GM19023 (cell line): Measurements from ENCODE around the gene VSTM2L.

Source experiments
- ATAC-seq: cut with Tn5 transposase; IDR thresholded peaks from one replicate; pipeline ENCODE4 v1.9.1; 2021; ENCODE audit warnings: mild to moderate bottlenecking, moderate library complexity; ENCODE audit not compliant: unreplicated experiment

VSTM2L gene

DNA sequence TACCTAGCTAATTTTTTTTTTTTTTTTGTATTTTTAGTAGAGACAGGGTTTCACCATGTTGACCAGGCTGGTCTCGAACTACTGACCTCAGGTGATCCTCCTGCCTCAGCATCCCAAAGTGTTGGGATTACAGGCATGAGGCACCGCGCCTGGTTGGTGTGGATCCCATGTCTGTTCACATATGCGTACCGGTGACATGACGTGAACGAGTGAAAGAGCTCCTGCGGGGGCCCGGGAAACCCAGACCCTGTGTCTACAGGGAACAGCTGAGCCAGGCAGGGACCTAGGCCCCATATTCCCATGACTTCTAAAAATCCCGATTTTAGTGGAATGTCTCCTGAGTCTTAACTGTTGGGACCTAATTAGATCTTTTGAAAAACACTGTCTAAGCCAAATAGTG lies 33.1 kb downstream of the VSTM2L start:
- no peak for ATAC-seq

DNA sequence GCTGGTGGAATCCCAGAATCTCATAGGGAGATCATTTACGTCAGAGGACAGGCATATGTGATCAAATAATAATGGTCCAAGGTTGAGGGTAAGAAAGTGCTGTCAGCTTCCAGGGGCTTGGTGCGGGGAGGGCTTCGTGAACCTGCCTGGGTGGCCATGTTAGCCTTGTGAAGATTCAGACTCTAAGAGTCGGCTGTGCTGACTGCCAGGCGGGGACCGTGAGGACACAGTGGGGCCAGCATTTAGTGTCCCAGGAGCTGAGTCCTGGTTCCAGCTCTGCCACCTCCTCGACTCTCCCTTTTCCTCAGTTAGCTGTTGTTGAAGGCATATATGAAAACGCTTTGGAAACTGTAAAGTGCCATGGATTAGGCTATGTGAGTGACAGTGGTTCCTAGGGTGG lies 33.5 kb downstream of the VSTM2L start:
- ATAC-seq: no peak

GRCh38 chr20:37937686-37938085 lies 34.8 kb downstream of the VSTM2L start:
- ATAC-seq: no peak

DNA sequence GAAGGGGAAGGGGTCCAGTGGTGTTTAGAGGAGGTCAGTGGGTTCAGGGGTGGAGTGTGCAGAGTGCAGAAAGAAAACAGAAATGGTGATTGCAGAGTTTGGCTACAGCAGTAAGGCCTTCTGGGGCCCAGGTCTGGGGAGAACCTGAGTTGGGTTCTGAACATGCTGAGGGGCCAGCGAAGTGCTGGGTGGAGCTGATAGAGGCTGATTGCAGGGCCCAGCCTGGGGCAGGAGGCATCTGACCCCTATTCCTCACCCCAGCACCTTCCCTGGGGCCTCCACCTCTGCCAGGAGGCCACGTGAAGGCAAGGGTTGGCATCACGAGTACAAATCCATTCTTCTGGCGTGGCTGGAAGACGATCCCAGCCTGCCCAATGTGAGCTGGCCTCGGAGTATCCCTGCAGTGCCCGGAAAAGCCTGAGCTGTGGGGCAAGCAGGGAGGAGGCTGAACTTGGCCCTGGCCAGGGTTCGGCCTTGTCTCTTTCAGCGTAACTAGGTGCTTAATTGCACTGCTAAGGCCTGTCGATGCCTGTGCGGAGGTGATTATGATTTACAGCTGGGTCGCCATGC lies 35.3 kb downstream of the VSTM2L start:
- ATAC-seq: no peak

- no peak for ATAC-seq
Measured at GRCh38 chr20:37938954-37939353, 36.0 kb downstream of the VSTM2L start.

GRCh38 chr20:37939701-37940560 lies 37.0 kb downstream of the VSTM2L start:
- ATAC-seq: no peak

DNA sequence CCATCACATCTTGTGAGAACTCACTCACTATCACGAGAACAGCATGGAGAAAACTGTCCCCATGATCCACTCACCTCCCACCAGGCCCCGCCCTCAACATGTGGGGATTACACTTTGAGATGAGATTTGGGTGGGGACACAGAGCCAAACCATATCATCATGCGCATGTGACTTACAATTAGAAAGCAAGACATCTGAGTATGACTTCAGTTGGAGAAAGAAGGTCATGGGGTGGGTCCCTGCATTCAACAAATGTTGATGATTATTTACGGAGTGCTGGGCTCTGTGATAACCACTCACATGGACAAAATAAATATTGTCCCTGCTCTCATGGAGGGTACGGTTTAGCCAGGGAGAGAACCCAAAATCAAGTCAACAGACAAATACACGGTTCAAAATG lies 37.9 kb downstream of the VSTM2L start:
- ATAC-seq: no peak

DNA sequence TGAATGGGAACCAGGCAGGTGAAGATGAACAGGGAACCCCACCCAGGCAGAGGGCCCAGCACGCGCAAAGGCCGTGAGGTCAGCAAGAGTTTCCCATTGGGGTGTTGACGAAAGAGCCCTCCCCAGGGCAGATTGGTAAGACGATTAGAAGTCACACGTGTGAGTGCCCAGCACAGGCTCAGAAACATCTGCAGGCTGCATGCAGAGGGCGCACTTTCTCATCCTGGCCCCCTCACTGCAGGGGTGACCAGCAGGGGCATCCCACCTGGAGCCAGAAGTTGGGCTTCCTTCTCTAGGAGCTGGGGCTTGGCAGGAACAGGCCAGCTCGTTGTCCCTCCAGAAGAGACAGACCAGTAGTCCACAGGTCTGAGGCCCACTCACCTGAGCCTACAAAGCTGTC lies 38.4 kb downstream of the VSTM2L start:
- ATAC-seq: no peak

GRCh38 chr20:37941992-37942391 lies 39.1 kb downstream of the VSTM2L start:
- ATAC-seq: no peak

- no peak for ATAC-seq
Measured at GRCh38 chr20:37943033-37943432, 40.1 kb downstream of the VSTM2L start.

DNA sequence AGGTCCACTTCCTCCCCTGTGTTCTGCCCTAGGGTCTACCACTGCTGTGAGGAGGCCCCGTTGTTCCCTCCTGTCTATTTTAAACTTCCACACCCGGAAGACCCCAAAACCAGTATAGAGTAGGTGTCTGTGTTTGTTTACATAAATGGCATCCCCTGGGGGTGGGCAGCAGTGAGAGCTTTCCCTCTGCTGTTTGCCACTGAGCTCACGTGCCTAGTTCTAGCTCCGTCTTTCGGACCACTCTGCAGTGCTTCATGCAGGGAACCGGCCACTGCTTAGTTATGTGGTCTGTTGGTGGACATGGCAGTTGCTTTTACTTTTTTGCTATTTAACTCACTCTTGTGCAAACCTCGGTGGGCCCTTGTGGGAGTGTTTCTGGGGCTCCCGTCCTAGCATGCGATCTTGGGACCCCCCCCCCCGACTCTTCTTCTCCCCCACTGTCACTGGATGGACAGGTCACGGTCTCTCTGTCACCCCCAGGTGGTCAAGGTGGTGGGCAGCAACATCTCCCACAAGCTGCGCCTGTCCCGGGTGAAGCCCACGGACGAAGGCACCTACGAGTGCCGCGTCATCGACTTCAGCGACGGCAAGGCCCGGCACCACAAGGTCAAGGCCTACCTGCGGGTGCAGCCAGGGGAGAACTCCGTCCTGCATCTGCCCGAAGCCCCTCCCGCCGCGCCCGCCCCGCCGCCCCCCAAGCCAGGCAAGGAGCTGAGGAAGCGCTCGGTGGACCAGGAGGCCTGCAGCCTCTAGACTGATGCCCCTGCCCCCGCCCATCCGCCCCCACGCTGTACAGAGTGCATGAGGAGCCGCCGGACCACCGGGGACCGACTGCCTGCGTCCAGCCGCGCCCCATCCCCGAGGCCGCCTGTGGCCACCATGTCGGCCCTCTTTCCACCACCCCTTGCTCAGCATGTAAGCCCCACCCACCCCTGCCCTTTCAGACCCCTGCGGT lies 40.9 kb downstream of the VSTM2L start:
- ATAC-seq: no peak

GRCh38 chr20:37944456-37944981 lies 41.6 kb downstream of the VSTM2L start:
- ATAC-seq: no peak

DNA sequence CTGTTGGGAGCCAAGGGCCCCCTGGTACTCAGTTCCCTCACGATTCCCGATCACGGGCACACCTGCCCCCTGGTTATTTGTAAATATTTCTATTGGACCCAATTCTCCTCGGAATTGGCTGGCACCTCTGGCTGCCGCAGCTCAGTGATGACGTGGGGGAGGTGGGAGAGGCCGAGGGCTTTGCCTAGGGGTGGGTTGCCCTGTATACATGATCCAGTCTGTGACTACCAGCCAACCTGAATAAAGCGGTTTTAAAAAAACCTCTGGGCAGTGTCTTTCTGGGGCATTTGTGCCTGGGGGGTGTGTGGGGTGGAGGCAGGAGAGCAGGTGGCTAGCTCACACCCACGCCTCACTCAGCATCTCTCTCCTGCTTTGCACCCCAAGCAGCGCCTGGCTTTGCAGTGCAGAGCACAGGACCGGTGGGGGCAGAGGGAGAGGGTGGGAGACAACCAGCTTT lies 42.2 kb downstream of the VSTM2L start:
- no peak for ATAC-seq

- no peak for ATAC-seq
Measured at GRCh38 chr20:37946946-37947345, 44.0 kb downstream of the VSTM2L start.

- ATAC-seq: no peak
Measured at GRCh38 chr20:37947943-37948342, 45.0 kb downstream of the VSTM2L start.

DNA sequence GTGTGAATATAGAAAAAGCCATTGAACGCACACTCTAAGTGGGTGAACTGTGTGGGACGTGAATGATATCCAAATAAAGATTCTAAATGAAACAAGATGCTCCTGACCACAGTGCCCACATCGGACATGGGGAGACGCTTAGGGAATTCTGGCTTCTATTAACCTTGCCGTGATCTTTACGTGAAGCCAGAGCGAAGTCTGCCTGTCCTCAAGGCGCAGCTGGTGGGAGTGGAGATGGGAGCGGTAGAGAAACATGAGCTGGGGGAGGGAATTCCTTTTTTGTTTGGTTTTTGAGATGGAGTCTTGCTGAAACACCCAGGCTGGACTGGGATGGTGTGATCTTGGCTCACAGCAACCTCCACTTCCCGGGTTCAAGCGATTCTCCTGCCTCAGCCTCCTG lies 46.0 kb downstream of the VSTM2L start:
- no peak for ATAC-seq

GRCh38 chr20:37954190-37954589 lies 51.3 kb downstream of the VSTM2L start:
- ATAC-seq: no peak

GRCh38 chr20:37954626-37955025 lies 51.7 kb downstream of the VSTM2L start:
- ATAC-seq: no peak

GRCh38 chr20:37955511-37955910 lies 52.6 kb downstream of the VSTM2L start:
- no peak for ATAC-seq

GRCh38 chr20:37956107-37956585 lies 53.2 kb downstream of the VSTM2L start:
- ATAC-seq: no peak
